Testis (tissue), 2 donors: Measurements from ENCODE around the gene CNIH3.

Experiments
- POLR2A ChIP-seq: fragments of 450-650 bp; IDR thresholded peaks from one replicate; pipeline ENCODE4 v1.6.1; 2017; ENCODE audit warnings: antibody characterized with exemption, mild to moderate bottlenecking, moderate library complexity
- TF ChIP-seq, protein P1 (sequence below), 3 experiments: fragments of 450-650 bp in 2 of 3; fragments of 200-600 bp in 1 of 3; sonication (generic) in 1 of 3; IDR thresholded peaks; one replicate each; pipeline ENCODE4 v1.5.1; 2016 to 2019; ENCODE audit warnings: antibody characterized with exemption in 3 of 3, mild to moderate bottlenecking in 2 of 3, moderate library complexity in 1 of 3

DNA sequence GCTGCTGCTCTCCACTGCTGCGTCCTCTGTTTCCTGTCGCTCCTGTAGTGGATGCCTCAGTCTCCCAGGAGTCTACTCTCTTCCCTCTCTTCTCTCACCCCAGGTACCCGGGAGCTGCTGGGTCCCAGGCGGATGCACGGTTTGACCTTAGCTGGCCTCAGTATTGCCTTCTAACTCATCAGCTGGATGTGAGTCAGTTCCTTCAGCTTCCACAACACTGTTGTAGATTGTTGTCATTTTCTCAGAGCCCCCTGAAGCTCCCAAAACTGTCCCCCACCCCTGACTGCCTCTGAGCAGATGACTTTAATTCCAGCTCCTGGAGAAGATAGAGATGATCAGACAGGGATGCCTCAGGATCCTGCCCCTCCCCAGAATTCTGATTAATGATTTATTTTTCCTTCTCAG is 7.2 kb downstream of the CNIH3 start:
- TF ChIP-seq POLR2A: no peak
- TF ChIP-seq, protein P1, sequence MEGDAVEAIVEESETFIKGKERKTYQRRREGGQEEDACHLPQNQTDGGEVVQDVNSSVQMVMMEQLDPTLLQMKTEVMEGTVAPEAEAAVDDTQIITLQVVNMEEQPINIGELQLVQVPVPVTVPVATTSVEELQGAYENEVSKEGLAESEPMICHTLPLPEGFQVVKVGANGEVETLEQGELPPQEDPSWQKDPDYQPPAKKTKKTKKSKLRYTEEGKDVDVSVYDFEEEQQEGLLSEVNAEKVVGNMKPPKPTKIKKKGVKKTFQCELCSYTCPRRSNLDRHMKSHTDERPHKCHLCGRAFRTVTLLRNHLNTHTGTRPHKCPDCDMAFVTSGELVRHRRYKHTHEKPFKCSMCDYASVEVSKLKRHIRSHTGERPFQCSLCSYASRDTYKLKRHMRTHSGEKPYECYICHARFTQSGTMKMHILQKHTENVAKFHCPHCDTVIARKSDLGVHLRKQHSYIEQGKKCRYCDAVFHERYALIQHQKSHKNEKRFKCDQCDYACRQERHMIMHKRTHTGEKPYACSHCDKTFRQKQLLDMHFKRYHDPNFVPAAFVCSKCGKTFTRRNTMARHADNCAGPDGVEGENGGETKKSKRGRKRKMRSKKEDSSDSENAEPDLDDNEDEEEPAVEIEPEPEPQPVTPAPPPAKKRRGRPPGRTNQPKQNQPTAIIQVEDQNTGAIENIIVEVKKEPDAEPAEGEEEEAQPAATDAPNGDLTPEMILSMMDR (IDR thresholded peaks at IDR 0.05): no peak
